ENCODE results near the gene CDC42BPA. TPM values are rescaled to one million over a fixed set of nuclear protein-coding genes. Genes with fewer than 3 reads are reported as not detected.

The CDC42BPA gene
- total and polyA plus RNA-seq, 9 of the 15 experiments (the other 6 are each of a cell fraction or from before 2014, with no cell fraction given) = 8.0 to 77.5 (median 52.1) TPM

- TF ChIP-seq PRDM10 (IDR thresholded peaks at IDR 0.05; ENCODE audit: partially characterized antibody) (peak; percentile 55), ATF7 (IDR thresholded peaks at IDR 0.05) (no peak), XRCC4 (IDR thresholded peaks at IDR 0.05; ENCODE audit: extremely low read depth, insufficient read depth, insufficient read length) (no peak), RBM39 (optimal IDR thresholded peaks at IDR 0.05; ENCODE audit: low read depth, low read length) (no peak), ZNF75A (CRISPR knock-in tag; IDR thresholded peaks at IDR 0.05) (no peak), EGR1 (conservative IDR thresholded peaks at IDR 0.05) (0 out of 2 replicates have a peak, but pooled peaks have one; percentile 31), SOX6 (IDR thresholded peaks at IDR 0.05) (no peak), TSC22D4 (tag; IDR thresholded peaks at IDR 0.05) (no peak), FOSL1 (tag; conservative IDR thresholded peaks at IDR 0.05) (no peak), CHD2 (IDR thresholded peaks at IDR 0.05; ENCODE audit: low read depth, low read length) (no peak), L3MBTL2 (IDR thresholded peaks at IDR 0.05) (no peak), ZNF764 (CRISPR knock-in tag; IDR thresholded peaks at IDR 0.05; ENCODE audit: low read depth) (no peak), ZFX (CRISPR knock-in tag; IDR thresholded peaks at IDR 0.05) (no peak), ZKSCAN3 (CRISPR knock-in tag; IDR thresholded peaks at IDR 0.05) (no peak), EHMT2 (IDR thresholded peaks at IDR 0.05) (peak; percentile 49; the same call in 1 of the 2 replicates), YY1 (IDR thresholded peaks at IDR 0.05; ENCODE audit: borderline replicate concordance in 1 of 3, control insufficient read depth in 1 of 3, extremely low read depth in 1 of 3, insufficient read depth in 3 of 3, insufficient read length in 1 of 3, insufficient replicate concordance in 2 of 3, low read depth in 1 of 3, low read length in 2 of 3) (no peak), FIP1L1 (IDR thresholded peaks at IDR 0.05; ENCODE audit: low read depth, low read length, poor library complexity, severe bottlenecking) (no peak), MTA1 (IDR thresholded peaks at IDR 0.05; ENCODE audit: borderline replicate concordance) (no peak), RFX5 (IDR thresholded peaks at IDR 0.05; ENCODE audit: low read depth, low read length) (no peak), SMARCA4 (IDR thresholded peaks at IDR 0.05) (peak; percentile 47; the same call in 1 of the 2 replicates), CXXC5 (CRISPR knock-in tag; IDR thresholded peaks at IDR 0.05) (0 out of 2 replicates have a peak, but pooled peaks have one; percentile 5), ARNT (IDR thresholded peaks at IDR 0.05) (no peak), BMI1 (IDR thresholded peaks at IDR 0.05; ENCODE audit: low read length) (no peak), PHF21A (IDR thresholded peaks at IDR 0.05; ENCODE audit: borderline replicate concordance, low read depth) (no peak), CBFA2T3 (IDR thresholded peaks at IDR 0.05) (0 out of 2 replicates have a peak, but pooled peaks have one; percentile 11), ZBTB26 (CRISPR knock-in tag; IDR thresholded peaks at IDR 0.05) (no peak)
These were observed 5.8 kb downstream of the CDC42BPA start (continued) for GRCh38 chr1:227312361-227313025.
